Dendritic cell treated with granulocyte-macrophage colony-stimulating factor and Interleukin-4, amounts not matched to agents 40 ng/mL and 50 ng/mL, for 4 days (primary cell): ENCODE data around the gene SIGLECL1.

ENCODE experiments used
- H3K27ac Mint-ChIP-seq: one replicate; pipeline ENCODE4 v1.8.0; 2022; ENCODE audit warnings: mild to moderate bottlenecking, mixed read lengths
- H3K27me3 Mint-ChIP-seq: one replicate; pipeline ENCODE4 v1.8.0; 2022; ENCODE audit warnings: mild to moderate bottlenecking, mixed read lengths
- H3K36me3 Mint-ChIP-seq: one replicate; pipeline ENCODE4 v1.8.0; 2022; ENCODE audit warnings: low read depth, mixed read lengths
- H3K4me1 Mint-ChIP-seq: one replicate; pipeline ENCODE4 v1.8.0; 2022; ENCODE audit warnings: low read depth, mixed read lengths
- H3K4me3 Mint-ChIP-seq: one replicate; pipeline ENCODE4 v1.8.0; 2022; ENCODE audit warnings: mild to moderate bottlenecking, moderate library complexity, mixed read lengths
- H3K9me3 Mint-ChIP-seq: one replicate; pipeline ENCODE4 v1.8.0; 2022; ENCODE audit warnings: mixed read lengths
- intact Hi-C: fragments of 100-400 bp; cut with micrococcal nuclease; formaldehyde crosslinking; loops from one replicate; pipeline ENCODE4 v1.15.0; 2022

The SIGLECL1 gene

DNA sequence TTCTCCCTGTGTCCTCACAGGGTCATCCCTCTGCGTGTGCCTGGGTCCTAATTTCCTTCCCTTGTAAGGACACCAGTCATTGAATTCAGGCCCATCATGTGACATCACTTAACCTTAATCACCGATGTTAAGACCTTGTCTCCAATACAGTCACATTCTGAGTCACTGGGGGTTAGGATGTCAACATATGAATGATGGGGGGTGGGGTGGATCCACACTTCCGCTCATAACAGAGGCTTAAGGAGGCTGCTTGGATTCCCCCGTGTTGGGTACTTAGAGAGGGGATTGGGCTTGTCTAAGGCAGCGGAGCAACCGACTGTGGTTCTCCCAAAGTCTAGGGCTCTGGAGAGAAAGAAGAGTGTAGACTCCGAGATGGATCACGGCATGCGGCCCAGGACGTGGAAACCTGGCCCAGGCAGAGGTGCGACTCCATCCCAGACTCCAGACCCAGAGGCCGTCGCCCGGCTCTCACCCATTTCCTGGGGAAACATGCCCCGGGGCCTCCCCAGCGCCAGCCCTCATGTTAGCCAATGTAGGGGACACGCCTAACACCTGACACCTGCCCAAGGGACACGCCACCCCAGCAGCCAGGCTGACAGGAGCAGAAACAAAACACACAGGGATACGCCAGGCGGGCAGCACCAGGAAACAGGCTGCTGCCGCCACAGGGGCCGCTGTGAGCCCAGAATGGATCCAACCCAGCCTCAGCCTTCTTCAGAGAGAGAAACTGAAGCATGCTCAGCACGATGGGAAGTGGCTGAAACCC lies 43.5 kb downstream of the SIGLECL1 start:
- Mint-ChIP-seq H3K27me3 (peaks cover 22% of the 10 kb centered on the region), H3K36me3 (no peaks in the 10 kb centered on the region), H3K9me3 (no peaks in the 10 kb centered on the region), H3K4me1 (no peaks in the 10 kb centered on the region), H3K27ac (no peak overlapping the region), H3K4me3 (no peak overlapping the region)
- intact Hi-C loops, result no loop called here

DNA sequence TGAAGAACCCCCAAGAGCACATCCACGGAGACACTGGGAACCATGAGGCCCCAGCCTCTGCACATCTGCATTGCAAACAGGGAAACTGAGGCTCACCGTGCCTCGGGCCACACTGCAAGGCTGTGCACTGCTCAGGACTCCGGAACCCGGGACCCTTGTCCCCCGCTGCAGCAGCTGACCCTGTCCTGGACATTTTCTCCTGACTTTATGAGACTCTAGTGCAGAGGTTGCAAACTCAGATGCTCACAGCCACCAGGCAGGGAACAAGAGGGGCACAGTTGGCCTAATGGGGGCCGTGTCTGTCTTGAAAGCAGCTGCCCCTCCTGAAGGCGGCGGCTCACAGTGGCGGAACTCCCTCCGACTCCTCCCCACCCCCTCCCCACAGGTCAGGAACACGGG lies 44.1 kb downstream of the SIGLECL1 start:
- Mint-ChIP-seq H3K36me3 (no peaks in the 10 kb centered on the region), H3K27me3 (peaks cover 22% of the 10 kb centered on the region), H3K4me3 (no peak overlapping the region), H3K4me1 (no peaks in the 10 kb centered on the region), H3K27ac (no peak overlapping the region), H3K9me3 (no peaks in the 10 kb centered on the region)
- intact Hi-C loops, result no loop called here

DNA sequence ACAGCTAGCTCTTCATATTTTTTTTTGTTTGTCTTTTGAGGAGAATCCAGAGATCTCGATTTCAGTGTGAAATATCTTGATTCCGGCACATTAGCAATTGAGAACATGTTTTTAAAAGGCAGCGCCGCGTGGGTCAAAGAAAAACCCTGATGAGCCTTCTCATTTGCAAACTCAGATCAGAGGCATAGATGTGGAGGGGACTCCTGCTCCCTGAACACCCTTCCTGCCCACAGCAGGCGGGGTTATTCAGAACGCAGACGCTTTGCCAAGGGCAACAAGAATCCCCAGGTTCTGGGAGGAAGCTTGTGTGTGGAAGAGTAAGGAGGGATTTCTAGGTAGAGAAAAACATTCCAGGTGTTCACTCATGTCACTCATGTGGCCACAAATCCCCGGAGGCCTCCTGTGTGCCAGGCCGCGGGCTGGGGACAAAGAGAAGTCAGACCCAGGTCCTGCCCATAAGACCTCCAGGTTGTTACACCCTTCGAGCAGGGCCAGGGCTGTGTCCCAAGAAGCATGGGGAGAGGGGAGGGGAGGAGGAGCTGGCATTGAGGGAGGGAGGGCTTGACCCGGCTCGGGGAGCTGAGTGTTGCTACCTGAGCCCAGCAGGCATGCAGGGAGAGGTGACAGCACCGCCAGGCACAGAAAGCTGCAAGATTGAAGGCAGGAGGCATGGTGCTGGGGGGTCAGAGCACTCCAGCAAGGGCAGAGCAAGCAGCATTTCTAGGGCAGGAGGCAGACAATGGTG lies 44.7 kb downstream of the SIGLECL1 start:
- intact Hi-C loops, result no loop called here
- Mint-ChIP-seq H3K4me1 (no peaks in the 10 kb centered on the region), H3K36me3 (no peaks in the 10 kb centered on the region), H3K27ac (no peak overlapping the region), H3K4me3 (no peak overlapping the region), H3K9me3 (no peaks in the 10 kb centered on the region), H3K27me3 (peaks cover 24% of the 10 kb centered on the region)

DNA sequence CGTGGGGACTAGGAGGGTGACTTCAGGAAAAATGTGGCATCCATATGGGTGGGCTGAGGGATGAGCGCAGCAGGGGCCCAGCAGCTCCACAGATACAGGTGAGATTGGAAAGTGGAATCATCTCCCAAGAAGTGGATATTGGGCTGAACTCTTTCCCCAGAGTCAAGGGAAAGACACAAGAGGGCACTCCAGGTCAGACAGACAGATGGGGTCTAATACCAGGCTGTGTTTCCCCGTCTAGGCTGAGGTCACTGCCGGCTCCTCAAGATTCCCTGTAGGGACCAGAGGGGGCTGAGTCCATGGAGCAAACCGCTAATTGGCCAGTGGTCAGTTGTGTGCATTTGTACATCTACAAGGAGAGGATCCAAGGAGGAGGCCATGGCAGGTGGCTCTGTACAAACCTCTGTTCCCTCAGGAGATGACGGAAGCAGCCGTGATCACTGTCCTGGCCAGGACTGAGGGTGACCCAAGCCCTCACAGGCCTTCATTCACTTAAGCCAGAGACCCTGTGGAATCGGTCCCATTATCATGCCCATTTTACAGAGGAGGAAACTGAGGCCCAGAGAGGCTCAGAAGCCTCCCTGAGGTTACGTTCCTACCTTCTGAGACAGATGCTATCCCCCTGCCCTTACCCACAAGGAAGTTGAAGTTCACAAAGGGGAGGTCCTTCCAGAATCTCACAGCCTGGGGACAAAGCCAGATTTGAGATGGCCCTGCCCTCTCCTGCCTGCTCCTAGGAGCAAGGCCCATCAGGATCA lies 45.6 kb downstream of the SIGLECL1 start:
- intact Hi-C loops, result no loop called here
- Mint-ChIP-seq H3K27ac (no peak overlapping the region), H3K27me3 (peaks cover 29% of the 10 kb centered on the region), H3K36me3 (no peaks in the 10 kb centered on the region), H3K9me3 (no peaks in the 10 kb centered on the region), H3K4me1 (no peaks in the 10 kb centered on the region), H3K4me3 (no peak overlapping the region)

DNA sequence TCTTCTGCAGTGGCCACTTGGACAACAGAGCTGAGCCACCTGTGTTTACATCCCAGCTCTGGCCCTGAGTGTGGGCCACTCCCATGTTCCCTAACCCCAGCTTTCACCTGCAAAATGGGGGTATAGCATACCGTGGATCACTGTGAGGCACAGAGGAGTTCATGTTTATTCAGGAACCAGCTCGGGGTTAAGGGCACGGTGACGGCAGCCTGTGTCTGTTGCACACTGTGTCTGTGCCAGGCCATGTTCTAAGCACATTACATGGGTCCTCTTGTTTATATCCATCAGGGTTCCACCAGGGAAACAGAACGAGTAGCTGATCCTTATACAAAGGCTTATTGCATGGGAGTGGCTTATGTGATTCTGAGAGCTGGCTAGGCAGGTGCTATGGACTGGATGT lies 46.5 kb downstream of the SIGLECL1 start:
- intact Hi-C loops, result no loop called here
- Mint-ChIP-seq H3K4me1 (no peaks in the 10 kb centered on the region), H3K27me3 (peaks cover 31% of the 10 kb centered on the region)

DNA sequence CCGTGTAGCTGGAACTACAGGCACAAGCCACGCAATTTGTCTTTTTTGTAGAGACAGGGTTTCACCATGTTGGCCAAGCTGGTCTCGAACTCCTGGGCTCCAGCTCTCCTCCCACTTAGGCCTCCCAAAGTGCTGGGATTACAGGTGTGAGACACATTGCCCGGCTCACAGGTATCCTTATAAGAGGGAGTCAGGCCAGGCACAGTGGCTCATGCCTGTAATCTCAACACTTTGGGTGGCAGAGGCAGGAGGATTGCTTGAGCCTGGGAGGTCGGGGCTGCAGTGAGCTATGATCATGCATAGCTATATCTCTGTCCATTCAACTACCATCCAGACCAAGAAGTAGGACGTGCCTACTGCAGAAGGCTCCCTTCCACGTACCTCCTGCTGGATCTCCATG lies 50.4 kb downstream of the SIGLECL1 start:
- H3K4me3 Mint-ChIP-seq, result no peak overlapping the region
- peaks cover 28% of the 10 kb centered on the region for H3K27me3 Mint-ChIP-seq
- peaks cover 18% of the 10 kb centered on the region for H3K9me3 Mint-ChIP-seq
- no peaks in the 10 kb centered on the region for H3K4me1 Mint-ChIP-seq
- intact Hi-C loops, result no loop called here
- H3K27ac Mint-ChIP-seq, result no peak overlapping the region
- no peaks in the 10 kb centered on the region for H3K36me3 Mint-ChIP-seq

More for the DNA sequence above, 46.5 kb downstream of the SIGLECL1 start:
- no peaks in the 10 kb centered on the region for H3K9me3 Mint-ChIP-seq
- H3K27ac Mint-ChIP-seq, result no peak overlapping the region
- H3K36me3 Mint-ChIP-seq, result no peaks in the 10 kb centered on the region
- H3K4me3 Mint-ChIP-seq, result no peak overlapping the region

DNA sequence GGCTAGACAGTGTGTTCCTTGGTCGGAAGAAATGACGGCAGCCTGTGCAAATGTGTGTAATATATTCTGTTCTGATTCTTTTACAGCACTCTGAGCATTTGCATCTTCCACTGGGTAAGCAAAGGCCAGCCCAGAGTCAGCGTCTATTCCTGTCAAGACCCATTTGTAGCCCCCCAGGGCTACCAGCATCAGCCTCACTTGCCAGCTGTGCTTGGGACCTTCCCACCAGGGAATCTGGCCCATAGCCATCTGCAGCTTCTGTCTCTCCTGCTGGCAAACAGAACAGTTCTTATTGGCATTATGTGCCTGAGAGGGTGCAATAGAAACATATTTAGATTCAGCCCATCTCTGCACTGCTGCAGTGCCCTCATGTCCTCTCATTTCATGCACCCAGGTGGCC lies 54.6 kb downstream of the SIGLECL1 start:
- Mint-ChIP-seq H3K36me3 (no peaks in the 10 kb centered on the region), H3K27ac (no peak overlapping the region), H3K27me3 (peaks cover 52% of the 10 kb centered on the region), H3K4me1 (no peaks in the 10 kb centered on the region), H3K4me3 (no peak overlapping the region), H3K9me3 (peaks cover 43% of the 10 kb centered on the region)
- intact Hi-C loops, result no loop called here

DNA sequence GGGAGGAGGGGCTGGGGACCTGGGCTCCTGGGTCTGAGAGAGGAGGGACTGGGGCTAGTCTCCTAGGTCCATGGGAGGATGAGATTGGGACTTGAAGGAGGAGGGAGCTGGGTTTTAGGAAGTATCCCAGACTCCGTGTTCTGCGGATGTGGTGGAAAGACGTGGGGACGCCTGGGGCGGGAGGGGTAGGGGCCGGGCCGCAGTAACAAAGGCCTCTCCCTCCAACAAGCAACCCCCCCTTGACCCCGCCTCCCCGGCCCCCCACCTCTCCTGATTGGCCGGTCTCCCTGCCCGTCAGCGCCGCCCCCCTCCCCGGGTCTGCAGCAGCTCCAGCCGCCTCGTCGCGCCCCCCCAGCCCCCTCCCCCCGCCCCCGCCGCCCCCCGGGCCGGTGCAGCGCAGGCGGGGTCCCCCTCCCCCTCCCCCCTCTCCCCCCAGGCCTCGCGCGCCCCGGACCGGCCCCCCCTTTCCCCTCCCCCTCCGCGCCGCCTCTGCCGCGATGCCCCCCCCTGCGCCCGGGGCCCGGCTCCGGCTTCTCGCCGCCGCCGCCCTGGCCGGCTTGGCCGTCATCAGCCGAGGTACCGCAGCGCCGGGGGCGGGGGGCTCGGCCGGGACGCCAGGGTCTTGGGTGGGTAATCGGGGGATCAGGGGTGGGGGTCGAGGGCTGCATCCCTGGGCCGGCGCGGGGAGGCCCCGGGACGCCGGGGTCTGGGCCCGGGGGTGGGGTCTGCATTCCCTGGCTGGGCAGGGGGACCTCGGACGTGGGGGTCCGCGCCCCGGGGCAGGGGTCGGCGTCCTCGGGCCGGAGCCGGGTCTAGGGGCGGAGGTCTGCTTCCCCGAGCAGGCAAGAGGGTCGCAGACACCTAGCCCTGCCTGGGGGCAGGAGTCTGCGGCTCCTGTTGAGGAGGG lies 60.7 kb downstream of the SIGLECL1 start, which contains the start of gene IGLON5:
Gene IGLON5, plus strand, starts transcription at position 294 of the 907 bp plus-strand sequence. Its CDS starts 204 bp downstream, at position 498.
- H3K27me3 Mint-ChIP-seq, result peaks cover 56% of the 10 kb centered on the region
- peaks cover 20% of the 10 kb centered on the region for H3K4me1 Mint-ChIP-seq
- H3K36me3 Mint-ChIP-seq, result no peaks in the 10 kb centered on the region
- H3K9me3 Mint-ChIP-seq, result peaks cover 36% of the 10 kb centered on the region
- no peak within 1 kb of the TSS for H3K4me3 Mint-ChIP-seq
- no peak within 1 kb of the TSS for H3K27ac Mint-ChIP-seq
- intact Hi-C loops, result no loop called here

DNA sequence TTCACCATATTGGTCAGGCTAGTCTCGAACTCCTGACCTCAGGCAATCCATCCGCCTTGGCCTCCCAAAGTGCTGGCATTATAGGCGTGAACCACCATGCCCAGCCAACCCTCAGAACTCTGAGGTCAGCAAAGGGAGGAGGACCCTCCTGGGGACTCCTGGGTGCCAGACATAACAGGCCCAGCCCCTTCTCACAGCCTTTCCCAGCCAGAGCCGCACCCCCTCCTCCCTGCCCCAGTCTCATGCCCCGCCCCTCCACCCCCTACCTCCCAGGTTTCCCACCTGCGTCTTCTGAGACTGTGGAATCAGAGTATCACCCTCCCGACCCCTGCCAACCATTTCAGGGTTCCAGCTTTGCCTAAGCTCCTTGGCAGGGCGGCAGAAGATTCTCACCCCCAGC lies 65.8 kb downstream of the SIGLECL1 start:
- intact Hi-C loops, result no loop called here
- H3K4me1 Mint-ChIP-seq, result peaks cover 20% of the 10 kb centered on the region
- peaks cover 14% of the 10 kb centered on the region for H3K9me3 Mint-ChIP-seq
- H3K27me3 Mint-ChIP-seq, result peaks cover 32% of the 10 kb centered on the region
- no peaks in the 10 kb centered on the region for H3K36me3 Mint-ChIP-seq
- H3K27ac Mint-ChIP-seq, result no peak overlapping the region
- H3K4me3 Mint-ChIP-seq, result no peak overlapping the region

DNA sequence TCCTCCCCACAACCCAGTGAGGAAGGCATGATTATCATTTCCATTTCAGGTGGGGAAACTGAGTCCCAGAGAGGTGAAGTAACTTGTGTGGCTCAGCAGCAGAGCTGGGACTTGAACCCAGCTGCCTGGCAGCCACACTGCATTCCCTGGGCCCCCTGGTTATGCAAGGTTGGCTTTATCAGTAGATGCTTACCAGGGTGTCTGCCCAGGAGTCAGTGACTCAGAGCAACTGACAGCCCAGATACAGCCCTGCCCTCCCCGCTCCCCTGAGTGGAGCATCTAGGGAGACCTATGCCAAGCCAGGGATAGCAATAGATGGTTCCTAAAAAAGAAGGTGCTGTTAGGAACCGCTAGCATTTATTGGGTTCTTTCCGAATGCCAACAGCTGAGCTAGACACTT lies 66.5 kb downstream of the SIGLECL1 start:
- H3K36me3 Mint-ChIP-seq, result no peaks in the 10 kb centered on the region
- intact Hi-C loops, result no loop called here

DNA sequence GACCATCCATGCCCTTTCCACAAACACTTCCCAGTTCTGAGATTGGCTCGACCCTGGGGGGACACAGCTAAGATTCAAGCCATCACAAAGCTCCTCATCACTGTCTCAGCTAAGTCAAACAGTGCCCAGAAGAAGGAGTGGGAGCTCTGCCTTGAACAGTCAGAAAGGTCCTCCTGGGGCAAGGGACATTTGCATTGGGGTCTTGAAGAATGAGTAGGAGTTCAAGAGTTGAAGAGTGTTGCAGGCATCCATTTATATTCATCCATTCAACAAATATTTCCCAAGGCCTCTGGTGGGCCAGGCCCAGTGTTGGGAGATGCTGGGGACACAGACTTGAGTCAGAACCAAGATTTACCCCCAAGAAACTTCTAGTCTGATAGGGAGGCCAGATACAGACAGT lies 67.1 kb downstream of the SIGLECL1 start:
- Mint-ChIP-seq H3K9me3 (peaks cover 14% of the 10 kb centered on the region), H3K27ac (no peak overlapping the region), H3K27me3 (peaks cover 31% of the 10 kb centered on the region), H3K4me3 (no peak overlapping the region), H3K36me3 (no peaks in the 10 kb centered on the region), H3K4me1 (peaks cover 13% of the 10 kb centered on the region)
- intact Hi-C loops, result no loop called here

More for the DNA sequence above, 66.5 kb downstream of the SIGLECL1 start:
- H3K27ac Mint-ChIP-seq, result no peak overlapping the region
- H3K9me3 Mint-ChIP-seq, result peaks cover 14% of the 10 kb centered on the region
- peaks cover 17% of the 10 kb centered on the region for H3K4me1 Mint-ChIP-seq
- no peak overlapping the region for H3K4me3 Mint-ChIP-seq
- peaks cover 31% of the 10 kb centered on the region for H3K27me3 Mint-ChIP-seq
